K562 (cell line): Measurements from ENCODE around the gene CLASP2. TPM values are rescaled to one million over a fixed set of nuclear protein-coding genes. Genes with fewer than 3 reads are reported as not detected.
A peak's percentile ranks its signal among the peaks of the same experiment; 100 is the strongest.

Experiments used
- ATAC-seq: fragments of 200-7000 bp; cut with Tn5 transposase; 3 replicates; pipeline ENCODE4 v1.9.1; 2020; ENCODE audit warnings: moderate library complexity
- BruUV-seq: library from RNA; stranded (reverse); fragments of 400-500 nt; replicated peaks from 2 replicates; lab custom pipeline; 2021; lab: Mats Ljungman, UMichigan
- CTCF ChIA-PET: fragments of 300-600 bp; formaldehyde crosslinking; extraction: SDS; loops from one replicate; lab custom pipeline; 2021; ENCODE audit warnings: low intra/inter-chr PET ratio; lab: Yijun Ruan, JAX
- POLR2A ChIA-PET: fragments of 300-600, 350-650 bp; sonication (Branson Sonifier 250); formaldehyde crosslinking; extraction: SDS; loops from one replicate; lab custom pipeline; 2021; ENCODE audit warnings: antibody characterized with exemption, inconsistent platforms; lab: Yijun Ruan, JAX
- DNase-seq, 4 experiments: peaks; one replicate each; pipeline versions ENCODE4 v3.0.0 to v3.0.0-alpha.2; 2011 to 2018; ENCODE audit warnings: low spot score in 3 of 4, mixed read lengths in 3 of 4; ENCODE audit errors: extremely low read depth in 1 of 4
- FAIRE-seq: peaks from 2 replicates; lab custom pipeline; 2011; peaks lifted over from hg19 to GRCh38; lab: Jason Lieb, UNC
- H2AFZ ChIP-seq: 2 replicates; pipeline ENCODE4 v1.6.0; 2011; ENCODE audit warnings: low read depth, low read length, control low read depth, inconsistent platforms
- H3K27ac ChIP-seq: fragments of 200-600 bp; 3 replicates; pipeline ENCODE4 v1.8.0; 2011; ENCODE audit warnings: low read depth, mild to moderate bottlenecking, control low read depth, inconsistent platforms, low read length, moderate library complexity, mixed read lengths; ENCODE audit errors: extremely low read depth
- H3K27me3 ChIP-seq, 2 experiments: fragments of 300-600 bp in 1 of 2; 2 replicates in 1 of 2; 3 replicates in 1 of 2; pipeline versions ENCODE4 v1.6.0 to v1.8.0; 2011; ENCODE audit warnings: inconsistent platforms in 2 of 2, low read length in 2 of 2, mild to moderate bottlenecking in 1 of 2, mixed read lengths in 1 of 2, moderate library complexity in 1 of 2; ENCODE audit not compliant: control insufficient read depth in 2 of 2, insufficient read depth in 2 of 2
- H3K36me3 ChIP-seq: fragments of 300-600 bp; 3 replicates; pipeline ENCODE4 v1.8.0; 2011; ENCODE audit warnings: mild to moderate bottlenecking, low read length, inconsistent platforms; ENCODE audit not compliant: control insufficient read depth, insufficient read depth
- H3K4me1 ChIP-seq, 2 experiments: fragments of 200-600 bp in 1 of 2; replicated peaks in 1 of 2; 2 replicates in 1 of 2; 3 replicates in 1 of 2; pipeline versions ENCODE4 v1.5.1 to v1.8.0; 2011; ENCODE audit warnings: inconsistent platforms in 2 of 2, low read length in 2 of 2, mild to moderate bottlenecking in 1 of 2, mixed read lengths in 1 of 2, moderate library complexity in 1 of 2; ENCODE audit not compliant: control insufficient read depth in 2 of 2, insufficient read depth in 2 of 2
- H3K4me2 ChIP-seq: 2 replicates; pipeline ENCODE4 v1.6.1; 2011; ENCODE audit warnings: low read length, control low read depth, inconsistent platforms, mixed read lengths; ENCODE audit not compliant: insufficient read depth
- H3K4me3 ChIP-seq: fragments of 200-600 bp; sonication (generic), shearing (Covaris generic); 2 replicates; pipeline ENCODE4 v1.5.1; 2016; ENCODE audit warnings: control low read depth, inconsistent platforms
- H3K79me2 ChIP-seq: fragments of 200-600 bp; 3 replicates; pipeline ENCODE4 v1.8.0; 2011; ENCODE audit warnings: low read length, inconsistent platforms; ENCODE audit not compliant: control insufficient read depth, insufficient read depth
- H3K9ac ChIP-seq, 2 experiments: 2 replicates each; pipeline versions ENCODE4 v1.6.0 to v1.6.1; 2011; ENCODE audit warnings: low read depth in 2 of 2, low read length in 2 of 2, control low read depth in 1 of 2, inconsistent platforms in 1 of 2, mild to moderate bottlenecking in 1 of 2, mixed read lengths in 1 of 2; ENCODE audit not compliant: insufficient read depth in 1 of 2
- H3K9me1 ChIP-seq: one replicate; pipeline ENCODE4 v1.6.0; 2011; ENCODE audit warnings: inconsistent platforms, mild to moderate bottlenecking, low read length, moderate library complexity; ENCODE audit not compliant: control insufficient read depth, insufficient read depth
- H3K9me3 ChIP-seq: replicated peaks from 2 replicates; pipeline ENCODE4 v1.5.1; 2011; ENCODE audit warnings: low read depth, low read length, inconsistent platforms; ENCODE audit not compliant: control insufficient read depth, insufficient read depth
- H4K20me1 ChIP-seq: replicated peaks from 2 replicates; pipeline ENCODE4 v1.6.1; 2011; ENCODE audit warnings: low read length, inconsistent platforms, mixed read lengths; ENCODE audit not compliant: control insufficient read depth, insufficient read depth
- EZH2 ChIP-seq: IDR thresholded peaks from 2 replicates; pipeline ENCODE4 v1.6.1; 2012; ENCODE audit warnings: low read depth, mild to moderate bottlenecking, inconsistent platforms, low read length, borderline replicate concordance
- MEIS2 ChIP-seq: fragments of 450-650 bp; IDR thresholded peaks from 2 replicates; pipeline ENCODE4 v1.6.1; 2014; ENCODE audit warnings: mild to moderate bottlenecking; ENCODE audit not compliant: partially characterized antibody
- NCOA2 ChIP-seq, 2 experiments: fragments of 450-650 bp; IDR thresholded peaks; 2 replicates each; pipeline ENCODE4 v1.6.1; 2018; ENCODE audit warnings: mild to moderate bottlenecking in 2 of 2, moderate library complexity in 1 of 2; ENCODE audit not compliant: partially characterized antibody in 2 of 2
- POLR2H ChIP-seq: IDR thresholded peaks from 2 replicates; pipeline ENCODE4 v1.6.1; 2016; ENCODE audit warnings: missing genetic modification characterization, low read depth, mild to moderate bottlenecking, control low read depth, missing compliant biosample characterization, moderate library complexity
- RFX5 ChIP-seq: IDR thresholded peaks from 2 replicates; pipeline ENCODE4 v1.6.1; 2011; ENCODE audit warnings: low read depth, mild to moderate bottlenecking, improper control_type of control experiment, low read length
- WGBS: fragments of 100-300 bp; shearing (Covaris generic); methylation state at CpG from one replicate; pipeline ENCODE4 v1.1.6; 2016; ENCODE audit warnings: low coverage, mixed read lengths; ENCODE audit not compliant: insufficient coverage; ENCODE audit errors: missing lambda C conversion rate; 5-methylcytosine and 5-hydroxymethylcytosine counted together
- in situ Hi-C: fragments of 300-500 bp; cut with MboI; formaldehyde crosslinking; loops from 4 replicates; pipeline ENCODE4 v1.15.0; 2018; ENCODE audit warnings: inconsistent platforms, mixed read lengths
- intact Hi-C: fragments of 100-400 bp; cut with micrococcal nuclease; formaldehyde crosslinking; loops from 2 replicates; pipeline ENCODE4 v1.14.2; 2022
- polyA plus RNA-seq, 8 experiments: library from polyadenylated mRNA; depleted of rRNA in 4 of 8; stranded (reverse) in 5 of 8; unstranded in 3 of 8; fragments of >200 nt; fragmentation: Nextera tagmentation in 2 of 8; fragmentation: Illumina TruSeq in 1 of 8; extraction: Ambion mirVana in 2 of 8; extraction: Trizol in 1 of 8; gene quantifications; 2 replicates each; pipeline versions ENCODE4 v1.2.1 to v1.2.3, GENCODE V29; 2011 to 2014; ENCODE audit warnings: inconsistent platforms in 1 of 8, missing spikeins in 1 of 8
- total RNA-seq, 7 experiments: library from RNA; depleted of rRNA in 6 of 7; stranded (reverse); fragments of >200 nt in 6 of 7; fragmentation: Illumina TruSeq in 2 of 7; extraction: Trizol in 2 of 7; gene quantifications; 2 replicates each; pipeline versions ENCODE4 v1.2.1 to v1.2.3, GENCODE V29; 2011 to 2021; ENCODE audit warnings: low replicate concordance in 1 of 7
- TF ChIP-seq, protein P1 (sequence below): sonication (generic); IDR thresholded peaks from 2 replicates; pipeline ENCODE4 v1.6.1; 2016

CLASP2 gene
- total and polyA plus RNA-seq, 9 of the 15 experiments (the other 6 are each of a cell fraction or from before 2014, with no cell fraction given) = 13.5 to 107 (median 71.8) TPM

DNA sequence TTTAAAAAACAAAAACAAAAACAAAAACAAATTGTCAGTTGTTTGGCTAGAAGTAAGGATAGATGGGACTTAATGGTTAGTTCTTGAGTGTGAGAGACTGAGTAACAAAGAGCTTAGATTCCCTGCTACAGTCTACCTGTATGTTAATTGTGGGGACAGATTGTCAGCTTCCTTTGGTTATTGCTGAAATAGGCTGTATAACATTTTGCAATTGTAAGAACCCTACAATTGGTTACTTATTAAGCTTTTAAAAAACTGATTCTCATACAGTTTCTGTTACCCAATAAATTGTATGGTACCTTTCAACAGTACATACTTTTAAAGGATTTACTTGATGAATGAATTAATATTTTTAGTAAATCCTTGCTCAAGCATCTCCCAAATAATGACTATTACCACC, 35.3 kb downstream of the CLASP2 start:
- Histone ChIP-seq H3K27me3 (no peaks in the 10 kb centered on the region), H3K36me3 (peaks cover 53% of the 10 kb centered on the region), H3K9me3 (peaks cover 2% of the 10 kb centered on the region; the same call in 1 of the 2 replicates), H3K4me2 (no peak overlapping the region), H4K20me1 (no peaks in the 10 kb centered on the region)
- CTCF ChIA-PET = no interaction called here
- no peak for DNase-seq
- TF ChIP-seq EZH2 (no peak), POLR2H (tag) (0 out of 2 replicates have a peak, but pooled peaks have one; percentile 15)
- TF ChIP-seq, all 486 proteins: peak for 1
- FAIRE-seq (no peak), ATAC-seq (no peak)
- H3K9me1 ChIP-seq = no peaks in the 10 kb centered on the region
- POLR2A ChIA-PET = interaction anchor here (0.7 kb wide), 1 partner anchor 68 kb away, joined by 3 read pairs; no protein-coding TSS in a partner anchor
- no peak overlapping the region for H3K4me3 ChIP-seq
- H3K27ac ChIP-seq = no peak overlapping the region
- intact Hi-C loops = no loop called here
- in situ Hi-C loops = no loop called here
- no peak overlapping the region for H3K9ac ChIP-seq
- H3K79me2 ChIP-seq = no peaks in the 10 kb centered on the region
- no peak overlapping the region for H2AFZ ChIP-seq
- no TSS peak for BruUV-seq
- no peaks in the 10 kb centered on the region for H3K4me1 ChIP-seq

DNA sequence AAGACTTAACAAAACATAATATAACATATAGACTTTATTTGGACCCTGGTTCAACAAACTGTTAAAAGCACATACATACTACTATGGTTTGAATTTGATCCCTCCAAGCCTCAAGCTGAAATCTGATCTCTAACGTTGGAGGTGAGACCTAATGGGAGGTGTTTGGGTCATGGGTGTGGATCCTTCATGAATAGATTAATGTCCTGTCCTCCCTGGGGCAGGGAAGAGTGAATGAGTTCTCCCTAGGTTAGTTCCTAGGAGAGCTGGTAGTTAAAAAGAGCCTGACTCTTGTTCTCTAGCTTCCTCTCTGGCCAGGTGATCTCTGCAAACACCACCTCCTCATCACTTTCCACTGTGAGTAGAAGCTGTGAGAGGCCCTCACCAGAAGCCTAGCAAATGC, 36.4 kb downstream of the CLASP2 start:
- Histone ChIP-seq H3K27ac (no peak overlapping the region), H4K20me1 (no peaks in the 10 kb centered on the region), H3K36me3 (peaks cover 49% of the 10 kb centered on the region), H3K4me2 (no peak overlapping the region), H3K9ac (no peak overlapping the region), H3K9me3 (peaks cover 2% of the 10 kb centered on the region; the same call in 1 of the 2 replicates), H3K4me3 (no peak overlapping the region), H2AFZ (no peak overlapping the region), H3K4me1 (no peaks in the 10 kb centered on the region), H3K79me2 (no peaks in the 10 kb centered on the region), H3K9me1 (no peaks in the 10 kb centered on the region), H3K27me3 (no peaks in the 10 kb centered on the region)
- 4% methylated on average over 1 of the region's 1 CpG for WGBS
- CTCF ChIA-PET = no interaction called here
- POLR2A ChIA-PET = interaction anchor here (1.1 kb wide), 1 partner anchor 16 kb away, joined by 5 read pairs; no protein-coding TSS in a partner anchor
- intact Hi-C loops (no loop called here), in situ Hi-C loops (no loop called here)
- DNase-seq (peak in 1 of 4 experiments; percentile 8), ATAC-seq (peak; percentile 73), FAIRE-seq (peak; percentile 62)
- BruUV-seq = no TSS peak
- TF ChIP-seq NCOA2 (IDR thresholded peaks at IDR 0.05; ENCODE audit: partially characterized antibody in 2 of 2) = no peak
- TF ChIP-seq MEIS2 = peak; percentile 16
- TF ChIP-seq, protein P1, sequence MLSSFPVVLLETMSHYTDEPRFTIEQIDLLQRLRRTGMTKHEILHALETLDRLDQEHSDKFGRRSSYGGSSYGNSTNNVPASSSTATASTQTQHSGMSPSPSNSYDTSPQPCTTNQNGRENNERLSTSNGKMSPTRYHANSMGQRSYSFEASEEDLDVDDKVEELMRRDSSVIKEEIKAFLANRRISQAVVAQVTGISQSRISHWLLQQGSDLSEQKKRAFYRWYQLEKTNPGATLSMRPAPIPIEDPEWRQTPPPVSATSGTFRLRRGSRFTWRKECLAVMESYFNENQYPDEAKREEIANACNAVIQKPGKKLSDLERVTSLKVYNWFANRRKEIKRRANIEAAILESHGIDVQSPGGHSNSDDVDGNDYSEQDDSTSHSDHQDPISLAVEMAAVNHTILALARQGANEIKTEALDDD = peak; percentile 48
- TF ChIP-seq RFX5 = no peak
